ENCODE data around the gene LIF.

- no peak for TF ChIP-seq CTCF (IDR thresholded peaks at IDR 0.05 in 4 of 5, conservative IDR thresholded peaks at IDR 0.05 in 1 of 5)
- TF ChIP-seq POLR2A (IDR thresholded peaks at IDR 0.05) = no peak
Observed at GRCh38 chr22:30288419-30289140, 42.0 kb upstream of the LIF start.
